GM21381 (cell line): ENCODE results near the gene DGKI.
"Not testable (repeated sequence)": the region's sequence is repeated elsewhere in the genome, so short reads cannot be mapped to it uniquely, and the experiment has no call there.

Source experiments
- ATAC-seq: cut with Tn5 transposase; IDR thresholded peaks from one replicate; pipeline ENCODE4 v1.9.1; 2021; ENCODE audit warnings: mild to moderate bottlenecking, moderate library complexity; ENCODE audit not compliant: unreplicated experiment

The DGKI gene

DNA sequence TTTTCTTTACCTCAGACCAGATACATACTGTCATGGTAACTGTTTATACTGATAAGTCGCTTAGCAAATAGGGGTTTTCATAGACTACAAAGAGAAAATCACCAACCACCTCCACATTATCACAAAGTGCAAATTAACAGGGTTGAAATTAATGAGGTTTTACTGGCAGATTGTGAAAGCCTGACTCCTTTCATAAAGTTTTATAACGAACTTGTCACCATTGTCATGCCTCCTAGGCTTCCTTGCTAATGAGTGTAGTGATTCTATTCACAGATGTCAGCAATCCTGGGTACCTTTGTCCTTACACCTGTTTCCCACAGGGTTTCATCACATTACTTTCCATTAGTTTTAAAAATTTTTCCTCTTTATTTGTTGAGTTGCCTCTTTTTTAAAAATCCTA, 361.0 kb downstream of the DGKI start:
- ATAC-seq, result no peak

GRCh38 chr7:137484326-137484725, 362.4 kb downstream of the DGKI start:
- no peak for ATAC-seq

- ATAC-seq, result no peak
Observed at GRCh38 chr7:137482466-137482865, 364.3 kb downstream of the DGKI start.

DNA sequence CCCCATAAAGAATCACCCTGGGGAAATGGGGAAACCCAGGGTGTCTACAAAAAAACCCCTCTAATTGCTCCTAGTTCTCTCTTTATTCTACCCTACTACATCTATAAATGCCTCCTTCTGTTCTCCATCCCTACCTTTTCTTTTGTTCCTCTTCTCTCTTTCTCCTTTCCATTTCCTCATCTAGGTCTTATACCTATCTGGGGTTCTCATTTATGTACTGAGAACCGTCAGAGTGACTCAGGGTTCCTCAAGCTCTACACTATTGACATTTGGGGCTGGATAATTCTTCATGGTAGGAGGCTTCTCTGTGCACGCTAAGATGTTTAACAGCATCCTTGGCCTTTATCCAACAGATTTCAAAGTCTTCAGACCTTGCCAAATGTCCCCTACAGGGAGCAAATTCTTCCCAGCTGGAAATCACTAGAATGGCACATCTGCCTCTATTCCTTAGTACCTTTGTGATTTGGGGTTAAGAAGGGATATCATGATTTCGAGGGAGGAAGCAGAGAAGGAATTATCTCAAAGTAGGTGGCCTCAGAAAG, 365.9 kb downstream of the DGKI start:
- ATAC-seq, result no peak

GRCh38 chr7:137480401-137480800, 366.4 kb downstream of the DGKI start:
- ATAC-seq, result no peak

- no peak for ATAC-seq
Observed at GRCh38 chr7:137476937-137477336, 369.8 kb downstream of the DGKI start.

- no peak for ATAC-seq
Observed at GRCh38 chr7:137475966-137476365, 370.8 kb downstream of the DGKI start.

DNA sequence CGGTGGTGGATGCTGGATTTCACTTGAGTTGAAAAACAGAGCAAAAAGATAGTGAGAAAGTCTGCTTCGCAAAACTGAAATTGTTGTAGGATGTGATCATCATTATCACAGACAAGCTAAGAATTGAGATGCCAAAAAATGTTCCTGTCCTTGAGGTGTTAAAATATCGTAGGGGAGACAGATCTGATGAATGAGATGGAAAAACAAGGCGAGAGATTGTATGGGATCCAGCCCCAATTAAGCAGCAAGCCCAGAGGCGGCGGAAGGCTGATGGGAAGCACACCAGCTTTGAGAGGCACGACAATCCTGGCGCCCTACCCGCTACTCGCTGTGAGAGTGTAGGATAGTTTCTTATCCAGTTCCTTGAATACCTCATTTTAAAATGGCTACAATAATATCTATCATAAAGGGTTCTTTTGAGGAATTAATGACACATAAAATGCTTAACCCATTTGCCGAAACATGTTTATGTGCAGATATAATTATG, 372.2 kb downstream of the DGKI start:
- ATAC-seq, result no peak

DNA sequence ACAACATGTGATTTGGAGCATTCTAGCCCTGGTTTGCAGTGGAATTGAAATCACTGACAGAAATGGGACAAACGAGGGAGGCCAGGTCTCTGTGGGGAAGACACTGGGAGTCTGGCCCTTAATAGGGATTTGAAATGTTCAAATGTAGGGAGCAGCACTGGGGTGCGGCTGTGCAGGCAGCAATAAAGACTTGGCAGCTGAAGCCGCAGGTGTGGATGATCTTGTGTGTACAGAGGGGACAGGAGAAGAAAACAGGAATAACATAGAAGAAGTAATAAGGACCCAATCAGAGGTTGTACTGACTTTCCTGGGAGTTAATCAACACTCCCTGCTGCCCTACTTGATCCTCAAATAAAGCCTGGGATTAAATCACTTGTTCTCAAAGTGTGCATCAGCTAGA, 375.6 kb downstream of the DGKI start:
- no peak for ATAC-seq

DNA sequence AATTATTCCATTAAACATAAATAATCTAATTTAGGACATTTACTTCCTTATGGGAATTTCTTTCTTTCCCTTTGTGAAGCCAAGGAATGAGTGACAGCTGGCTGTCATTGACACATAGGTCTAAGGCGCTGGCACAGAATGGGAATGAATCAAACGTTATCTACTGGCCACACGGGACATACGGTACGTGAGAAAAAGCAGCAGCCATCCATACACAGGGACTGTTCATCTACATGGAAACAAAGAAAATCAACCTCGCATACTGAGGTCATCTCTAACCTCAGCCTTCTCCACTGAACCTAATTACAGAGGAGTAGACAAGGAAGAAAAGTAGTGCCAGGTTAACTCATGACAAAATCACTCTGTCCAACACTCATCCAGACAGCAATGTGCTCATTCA, 376.9 kb downstream of the DGKI start:
- ATAC-seq, result no peak

DNA sequence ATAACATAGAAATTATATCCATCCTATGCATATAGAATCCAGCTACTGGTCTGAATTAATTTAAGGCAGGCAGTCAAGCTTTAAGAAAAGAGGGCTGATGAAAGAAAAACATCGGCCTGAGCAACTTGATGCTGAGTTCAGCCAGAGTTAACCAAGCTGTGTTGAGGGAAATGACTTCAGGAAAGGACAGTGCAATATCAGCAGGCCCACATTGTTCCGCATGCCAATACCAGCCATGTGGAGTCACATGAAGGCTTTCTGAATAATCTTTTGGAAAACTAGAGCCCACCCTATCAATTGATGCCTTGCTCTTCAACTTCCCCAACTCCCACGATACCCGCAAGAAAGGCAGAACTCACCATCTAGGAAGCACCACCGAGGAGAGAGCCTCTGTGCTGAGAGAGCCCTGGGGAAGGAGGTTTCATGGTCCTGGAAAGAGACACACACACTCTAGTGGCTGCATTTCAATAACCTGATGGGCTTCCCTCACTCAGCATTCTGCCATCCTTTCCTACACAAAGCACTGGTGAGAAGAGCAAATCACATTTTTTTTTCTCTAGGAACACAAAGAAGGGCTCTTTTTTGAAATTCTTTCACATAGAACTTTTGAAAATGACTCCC, 377.5 kb downstream of the DGKI start:
- ATAC-seq, result no peak

DNA sequence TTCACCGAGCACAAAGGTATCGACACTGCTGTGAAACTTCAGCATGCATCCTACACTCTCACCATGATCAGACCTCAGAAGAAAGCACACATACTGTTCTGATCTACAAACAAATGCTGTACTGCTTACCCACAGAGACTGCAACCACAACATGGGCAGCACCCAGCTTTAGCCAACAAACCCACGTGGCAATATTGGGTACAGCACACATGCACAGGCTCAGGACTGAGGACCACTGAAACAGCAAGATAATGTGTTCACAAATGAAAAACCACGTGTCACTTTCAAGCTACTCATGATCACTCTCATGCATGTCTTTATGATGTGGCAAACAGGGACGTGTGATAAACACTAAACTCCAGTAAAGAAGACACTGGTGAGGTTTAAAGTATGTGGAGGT, 383.9 kb downstream of the DGKI start:
- ATAC-seq, result no peak

DNA sequence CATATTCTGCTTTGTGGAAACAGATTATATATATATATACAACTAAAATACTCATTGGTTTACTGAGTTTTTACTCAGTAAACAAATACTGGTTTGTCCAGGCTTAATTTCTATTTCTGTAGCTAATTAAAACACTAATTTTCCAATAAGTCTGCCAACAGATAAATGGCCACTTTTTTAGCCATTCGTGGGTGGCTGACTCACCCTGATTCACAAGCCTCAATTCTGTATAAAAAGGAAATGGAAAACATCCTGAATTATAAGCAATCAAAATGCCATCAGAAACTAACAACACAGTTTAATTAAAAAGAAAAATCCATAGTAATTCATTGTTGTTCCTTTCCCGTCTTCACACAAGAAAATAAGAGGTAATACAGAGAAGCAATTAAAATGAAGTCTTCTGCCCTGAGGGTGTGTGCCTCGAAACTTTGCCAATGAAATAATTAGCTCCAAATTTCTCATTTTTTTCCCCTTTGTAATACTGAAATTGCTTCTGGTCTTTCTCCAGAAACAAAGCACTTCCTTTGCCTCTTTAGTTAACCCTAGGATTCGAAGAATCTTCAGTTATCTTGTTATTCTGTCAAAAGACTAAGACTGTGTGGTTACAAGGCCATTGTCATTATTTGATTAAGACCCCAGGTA, 384.6 kb downstream of the DGKI start:
- ATAC-seq, result no peak

DNA sequence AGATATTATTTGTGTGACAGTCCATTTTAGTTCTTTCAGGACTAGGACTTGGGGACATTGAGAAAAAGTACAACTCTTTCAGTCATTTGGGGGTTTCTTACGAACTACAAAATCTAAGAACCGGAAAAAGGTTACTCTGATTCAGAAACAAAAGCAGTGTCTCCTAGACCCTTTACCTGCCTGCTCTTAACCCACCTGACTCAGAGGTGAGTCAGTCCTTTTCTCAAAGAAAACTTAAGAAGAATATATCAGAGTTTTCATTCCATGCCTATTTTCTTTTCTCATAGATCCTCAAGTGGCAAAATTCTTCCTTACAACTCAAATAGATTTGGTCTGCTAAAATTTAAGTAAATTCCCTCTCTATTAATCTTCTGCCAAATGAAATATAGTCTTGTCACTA, 388.4 kb downstream of the DGKI start:
- no peak for ATAC-seq

DNA sequence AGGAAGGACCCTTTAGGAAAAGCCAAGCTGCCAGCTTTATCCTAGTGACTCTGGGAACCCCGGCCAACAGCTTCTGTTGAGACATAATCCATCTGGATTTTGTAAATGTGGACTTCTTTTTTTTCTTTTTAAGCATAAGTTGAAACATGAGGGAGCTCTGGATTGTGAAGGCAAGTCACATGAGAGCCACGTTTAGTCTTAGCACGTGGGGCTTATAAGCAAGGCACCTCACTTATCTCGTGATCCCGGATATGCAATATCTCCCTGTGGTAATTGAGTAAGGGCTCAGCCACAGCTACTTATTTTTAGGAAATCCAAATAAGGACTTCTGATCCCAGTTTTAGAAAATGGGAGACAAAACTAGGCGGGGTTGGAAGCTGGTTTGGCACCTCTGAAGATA, 392.0 kb downstream of the DGKI start:
- no peak for ATAC-seq

GRCh38 chr7:137454246-137454724, 392.5 kb downstream of the DGKI start:
- ATAC-seq, result peak; percentile 65

- ATAC-seq, result no peak
Observed at GRCh38 chr7:137453356-137453755, 393.4 kb downstream of the DGKI start.

DNA sequence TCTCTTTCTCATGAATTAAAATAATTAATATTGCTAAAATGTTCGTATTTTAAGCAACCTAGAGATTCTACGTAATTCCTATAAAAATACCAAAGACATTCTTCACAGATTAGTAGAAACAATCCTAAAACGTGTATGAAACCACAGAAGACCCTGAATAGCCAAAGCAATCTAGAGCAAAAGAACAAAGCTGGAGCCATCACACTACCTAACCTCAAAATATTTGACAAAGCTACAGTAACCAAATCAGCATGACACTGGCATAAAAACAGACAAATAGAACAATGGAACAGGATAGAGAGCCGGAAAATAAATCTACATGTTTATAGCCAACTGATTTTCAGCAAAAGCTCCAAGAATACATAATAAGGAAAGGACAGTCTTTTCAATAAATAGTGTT, 397.8 kb downstream of the DGKI start:
- no peak for ATAC-seq

DNA sequence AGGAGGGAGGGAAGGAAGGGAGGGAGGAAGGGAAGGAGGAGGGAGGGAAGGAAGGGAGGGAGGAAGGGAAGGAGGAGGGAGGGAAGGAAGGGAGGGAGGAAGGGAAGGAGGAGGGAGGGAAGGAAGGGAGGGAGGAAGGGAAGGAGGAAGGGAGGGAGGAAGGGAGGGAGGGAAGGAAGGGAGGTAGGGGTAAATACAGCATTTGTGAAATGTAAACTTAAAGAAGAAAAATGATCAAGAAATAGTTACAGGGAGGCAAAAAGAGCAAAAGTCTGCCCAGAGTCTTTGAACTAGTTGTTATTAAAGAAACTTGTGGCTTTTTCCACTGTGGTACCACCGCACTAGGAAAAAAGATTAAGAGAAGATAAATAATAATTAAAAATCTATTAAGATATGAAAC, 398.2 kb downstream of the DGKI start:
- not testable (repeated sequence) for ATAC-seq

GRCh38 chr7:137446025-137446424, 400.7 kb downstream of the DGKI start:
- no peak for ATAC-seq

- ATAC-seq, result no peak
Observed at GRCh38 chr7:137445268-137445667, 401.5 kb downstream of the DGKI start.

DNA sequence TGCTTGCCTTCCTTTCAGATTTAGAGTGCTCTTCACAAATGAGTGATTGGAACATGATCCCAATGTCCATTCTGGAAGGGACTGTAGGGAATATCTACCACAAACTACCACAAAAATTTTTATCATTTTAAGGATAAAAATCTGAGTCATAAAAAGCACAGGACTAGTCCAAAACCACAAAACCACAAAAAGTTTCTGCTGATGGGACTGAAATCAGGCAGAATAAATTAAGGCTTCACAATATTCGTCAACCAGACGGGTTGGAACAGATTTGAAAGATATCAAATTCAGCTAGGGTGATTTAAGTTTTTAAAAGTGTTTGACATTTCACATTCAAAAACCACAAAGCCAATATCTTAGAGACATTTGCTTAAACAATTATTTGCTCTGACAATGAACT, 403.2 kb downstream of the DGKI start:
- ATAC-seq, result no peak
